HG02642 (cell line): ENCODE results near the gene GRK5.

Source experiments
- ATAC-seq: cut with Tn5 transposase; IDR thresholded peaks from one replicate; pipeline ENCODE4 v1.9.1; 2021; ENCODE audit warnings: mild to moderate bottlenecking; ENCODE audit not compliant: unreplicated experiment, poor library complexity

The GRK5 gene

DNA sequence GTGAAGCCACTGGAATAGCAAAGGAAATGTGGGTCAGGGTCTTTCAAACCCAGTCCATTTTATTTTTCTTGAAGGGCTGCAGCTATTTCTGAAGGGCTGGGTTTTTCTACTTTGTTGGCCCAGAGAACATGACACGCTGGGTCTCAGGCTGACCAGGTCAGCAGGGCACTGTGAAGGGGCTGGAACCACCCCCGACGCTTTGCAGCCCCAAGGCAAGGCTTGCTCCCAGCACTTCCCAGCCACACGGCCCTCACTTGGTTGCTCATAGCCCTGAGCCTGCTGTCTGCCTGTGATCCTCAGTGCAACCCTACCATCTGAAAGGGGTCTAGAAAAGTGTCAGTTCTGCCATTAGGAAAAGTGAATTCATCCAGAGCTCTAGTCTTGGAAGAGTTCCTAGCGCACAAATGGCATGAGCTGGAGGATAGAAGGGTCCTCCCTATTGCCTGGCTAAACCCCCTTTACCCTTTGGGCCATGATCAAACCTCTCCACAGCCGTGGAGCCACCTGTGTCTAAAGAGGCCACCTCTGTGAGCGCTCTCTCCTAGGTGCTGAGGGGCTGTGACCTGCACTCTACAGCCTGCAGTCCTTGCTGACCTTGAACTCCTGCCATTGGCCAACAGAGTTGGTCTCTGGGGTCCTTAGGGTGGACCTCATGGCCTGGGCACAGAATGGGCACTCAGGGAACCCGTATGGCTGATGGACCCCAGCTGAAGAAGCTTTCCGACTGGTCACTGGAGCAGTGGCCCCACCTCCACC lies 203.2 kb downstream of the GRK5 start:
- no peak for ATAC-seq

DNA sequence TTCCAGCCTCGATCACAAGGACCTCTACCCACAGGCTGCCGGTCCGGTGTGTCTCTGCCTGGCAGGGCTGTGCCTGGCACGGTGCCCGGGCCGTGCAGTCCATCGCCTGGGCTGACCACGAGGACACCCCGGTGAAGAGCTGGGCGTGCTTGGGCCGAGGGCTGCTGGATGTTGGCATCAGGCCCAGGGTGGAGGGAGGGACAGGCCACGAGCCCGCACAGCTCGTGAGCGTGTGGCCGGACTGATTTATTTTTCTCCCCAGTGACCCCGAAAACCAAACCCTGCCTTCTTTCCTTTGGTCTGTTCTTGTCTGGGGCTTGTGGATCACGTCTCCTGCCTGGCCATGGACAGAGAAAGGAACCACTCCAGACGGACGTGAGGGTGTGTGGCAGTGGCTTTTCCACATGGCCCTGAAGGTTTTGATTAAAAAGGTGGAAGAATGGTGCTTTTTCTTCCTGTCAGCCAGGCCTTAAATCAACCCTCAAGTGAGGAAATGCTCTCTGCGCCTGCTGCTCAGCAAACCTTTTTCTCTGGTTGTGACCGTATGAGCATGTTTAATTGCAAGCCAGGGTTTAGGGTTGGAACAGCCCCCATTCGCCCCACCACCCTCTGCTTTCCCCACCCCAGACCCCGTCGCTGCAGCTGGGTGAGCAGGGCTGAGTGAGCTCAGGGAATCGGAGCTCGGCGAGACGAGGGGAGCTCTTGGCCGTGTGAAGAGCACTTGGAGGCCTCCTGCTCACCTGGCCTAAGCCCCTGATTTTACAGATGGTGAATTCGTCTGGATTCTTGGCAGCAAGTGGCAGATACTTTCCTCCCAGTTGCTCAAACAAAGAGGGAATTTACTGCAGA lies 205.1 kb downstream of the GRK5 start:
- ATAC-seq, result no peak

DNA sequence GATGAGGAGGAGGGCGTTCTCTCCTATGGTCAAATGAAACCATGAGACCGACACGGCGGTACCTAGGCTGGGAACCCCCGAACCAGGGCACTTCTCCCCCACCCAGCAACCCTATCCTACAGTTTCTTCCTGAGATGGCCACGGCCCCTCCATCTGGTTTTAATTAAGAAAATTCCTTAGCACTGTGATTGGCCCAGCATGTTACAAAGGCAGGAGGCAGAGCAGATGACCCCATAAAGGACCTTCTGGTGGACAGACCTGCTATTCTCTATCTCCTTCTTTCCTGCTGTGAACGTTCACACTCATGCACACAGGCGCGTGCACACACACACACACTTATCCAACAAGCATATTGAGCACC lies 205.7 kb downstream of the GRK5 start:
- no peak for ATAC-seq

DNA sequence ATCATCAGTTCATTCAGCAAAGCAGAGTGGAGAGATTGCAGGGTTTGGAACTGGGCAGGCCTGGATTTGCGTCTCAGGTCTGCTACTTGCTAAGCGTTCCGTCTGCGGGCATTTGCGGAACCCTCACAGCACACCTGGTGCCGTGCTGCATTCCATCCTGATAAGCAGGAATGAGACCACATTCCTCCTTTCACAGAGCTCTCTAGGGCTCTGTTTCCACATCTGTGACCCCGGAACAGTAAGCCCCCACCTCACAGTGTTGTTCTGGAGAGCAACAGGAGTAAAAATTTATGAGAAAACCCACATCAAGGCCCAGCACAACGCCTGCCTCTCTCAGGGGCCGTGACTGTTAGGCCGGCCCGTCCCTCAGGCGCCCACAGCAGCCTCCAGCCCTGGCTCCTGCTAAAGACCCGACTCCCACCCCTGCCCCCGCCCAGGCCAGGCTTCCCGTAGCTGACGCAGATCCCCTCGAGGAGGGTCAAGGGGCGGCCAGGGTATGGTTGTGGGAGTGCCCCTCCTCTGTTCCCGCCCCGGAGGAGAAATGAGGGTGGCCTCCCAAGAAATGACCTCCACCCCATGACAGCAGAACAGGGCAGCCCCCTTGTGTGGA lies 206.2 kb downstream of the GRK5 start:
- ATAC-seq, result no peak

DNA sequence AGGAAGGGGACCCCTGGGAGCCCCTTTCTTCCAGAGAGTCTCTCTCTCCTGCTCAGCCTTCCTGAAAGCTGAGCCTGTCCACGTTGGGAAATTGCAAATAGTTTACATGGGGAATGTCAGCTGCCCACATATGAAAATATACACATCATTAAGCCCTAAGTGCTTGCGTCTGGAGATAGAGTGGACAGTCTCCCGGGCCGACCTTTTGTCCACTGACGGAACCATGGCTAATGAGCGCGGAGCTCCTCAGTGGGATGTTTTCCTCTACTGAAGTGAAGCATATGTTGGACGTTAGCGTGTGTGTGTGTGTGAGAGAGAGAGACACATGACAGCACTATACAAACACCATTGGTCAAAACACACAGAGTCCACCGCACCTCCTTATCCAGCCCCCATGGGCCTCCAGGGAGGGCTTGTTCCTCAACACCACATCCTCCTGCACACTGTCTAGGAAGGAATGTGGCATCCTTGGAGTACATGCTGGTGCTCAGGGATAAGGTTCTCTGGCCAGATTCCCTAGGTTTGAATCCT lies 206.8 kb downstream of the GRK5 start:
- ATAC-seq, result no peak

DNA sequence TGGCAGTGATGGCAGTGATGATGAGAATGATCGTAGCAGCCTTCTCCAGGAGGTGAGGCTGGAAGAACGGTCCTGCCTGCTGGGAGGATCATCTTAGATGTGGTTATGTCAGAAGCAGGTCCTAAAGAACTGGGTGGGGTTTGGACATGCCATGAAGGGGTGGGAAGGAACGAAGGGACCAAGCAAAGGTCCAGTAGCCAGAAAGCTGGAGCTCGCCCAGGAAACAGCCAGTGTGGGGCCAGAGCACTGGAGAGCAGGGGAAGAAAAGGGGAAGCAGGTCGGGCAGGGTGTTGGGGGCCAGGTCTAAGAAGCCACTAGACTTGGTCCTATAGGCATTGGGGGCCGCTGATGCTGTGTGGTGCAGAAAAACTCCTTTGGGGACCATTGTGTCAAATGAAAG lies 207.8 kb downstream of the GRK5 start:
- ATAC-seq, result no peak

DNA sequence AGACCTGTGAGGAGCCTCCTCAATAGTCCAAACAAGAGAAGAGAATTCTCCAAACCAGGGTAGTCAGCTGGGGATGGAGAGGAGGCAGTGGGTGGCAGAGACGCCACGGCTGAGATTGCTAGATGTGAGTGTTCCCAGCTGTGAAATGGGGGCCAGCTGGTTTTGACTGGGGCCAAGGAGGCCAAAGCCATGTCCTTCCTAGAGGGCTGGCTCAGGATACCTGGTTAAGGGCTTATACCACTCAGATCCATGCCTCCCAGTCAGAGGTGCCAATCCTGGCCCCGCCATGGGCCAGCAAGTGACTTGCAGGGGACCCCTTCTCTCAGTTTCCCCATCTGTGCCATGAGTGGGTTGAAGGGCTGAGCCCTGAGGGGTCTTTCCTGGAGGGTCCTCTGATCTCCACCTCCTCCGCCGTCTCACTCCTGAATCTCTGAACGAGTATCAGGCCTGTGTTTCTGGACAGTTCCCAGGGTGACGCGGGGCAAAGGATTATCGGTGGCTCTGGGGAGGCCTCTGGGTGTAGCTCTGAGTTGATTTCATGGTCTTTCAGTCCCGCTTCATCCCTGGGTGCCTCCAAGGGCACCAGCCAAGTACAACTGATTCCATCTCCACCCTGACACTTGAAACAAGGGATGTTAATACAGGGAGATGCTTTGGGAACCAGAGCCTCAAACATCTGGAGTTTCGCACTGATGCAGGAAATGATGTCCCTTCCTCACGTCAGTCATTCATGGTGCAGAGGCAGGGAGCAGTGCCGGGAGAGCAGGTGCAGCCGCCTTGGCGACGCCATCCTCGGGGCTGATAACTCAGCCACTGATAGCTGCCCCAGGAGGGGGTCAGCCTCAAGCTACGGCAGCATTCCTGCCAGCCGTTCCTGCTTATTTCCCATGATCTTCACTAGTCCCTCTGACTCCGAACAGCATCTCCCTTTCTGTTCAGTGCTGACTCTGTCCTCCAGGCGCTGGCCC lies 208.4 kb downstream of the GRK5 start:
- ATAC-seq, result no peak

DNA sequence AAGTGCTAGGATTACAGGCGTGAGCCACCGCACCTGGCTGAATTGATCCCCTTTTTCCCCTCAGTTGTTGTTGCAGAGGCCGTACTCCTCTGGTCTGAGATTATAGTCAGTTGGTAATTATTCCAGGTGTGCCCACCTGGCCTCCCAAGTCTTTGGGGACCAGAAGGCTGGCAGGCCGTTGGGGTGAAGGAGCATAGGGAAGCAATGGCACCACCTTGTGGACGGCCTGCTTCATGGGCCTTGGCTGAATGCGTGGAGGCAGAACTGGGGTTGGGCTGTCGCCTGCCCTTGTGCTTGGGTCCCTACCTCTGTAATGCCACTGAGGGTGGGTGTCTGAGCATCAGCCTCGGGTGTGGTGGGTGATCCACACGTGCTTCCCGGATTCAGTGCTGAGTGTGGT lies 209.5 kb downstream of the GRK5 start:
- no peak for ATAC-seq

DNA sequence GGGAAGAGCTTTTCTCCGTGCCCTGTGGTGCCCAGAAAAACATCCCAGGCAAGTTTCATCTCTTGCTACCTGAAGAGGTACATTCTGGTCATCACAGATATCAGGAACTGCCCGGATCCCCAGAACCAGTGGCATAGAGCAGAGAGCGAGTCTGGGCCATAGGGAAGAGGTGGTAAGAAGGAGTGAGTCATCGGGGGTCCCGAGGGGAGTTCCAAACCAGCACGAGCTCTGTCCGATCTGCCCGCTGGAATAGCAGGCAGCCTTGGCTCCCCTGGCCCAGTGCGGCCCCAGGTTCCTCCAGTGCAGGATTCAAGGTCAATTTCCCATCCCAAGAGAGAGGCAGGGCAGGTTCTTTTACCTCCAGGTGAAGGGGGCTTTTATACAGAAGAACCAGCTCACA lies 210.5 kb downstream of the GRK5 start:
- no peak for ATAC-seq

DNA sequence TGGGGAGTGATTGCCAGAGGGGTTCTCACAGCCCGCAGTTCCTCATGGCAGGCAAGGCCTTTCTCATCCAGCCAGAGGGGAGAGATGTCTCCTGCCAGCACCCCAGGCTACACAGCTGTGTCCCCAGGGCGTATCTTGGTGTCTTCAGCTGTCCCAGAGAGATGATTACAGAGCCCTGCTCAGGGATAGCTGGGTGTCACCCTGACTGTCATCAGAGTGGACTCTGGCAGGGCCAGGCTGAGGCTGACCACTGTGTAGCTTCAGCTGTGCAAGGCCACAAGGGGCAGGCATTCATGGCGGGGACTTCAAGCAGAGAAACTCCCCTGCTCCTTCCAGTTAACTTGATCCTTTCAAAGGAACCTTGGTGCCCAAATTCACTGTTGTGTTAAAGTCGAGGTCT lies 211.0 kb downstream of the GRK5 start:
- no peak for ATAC-seq

DNA sequence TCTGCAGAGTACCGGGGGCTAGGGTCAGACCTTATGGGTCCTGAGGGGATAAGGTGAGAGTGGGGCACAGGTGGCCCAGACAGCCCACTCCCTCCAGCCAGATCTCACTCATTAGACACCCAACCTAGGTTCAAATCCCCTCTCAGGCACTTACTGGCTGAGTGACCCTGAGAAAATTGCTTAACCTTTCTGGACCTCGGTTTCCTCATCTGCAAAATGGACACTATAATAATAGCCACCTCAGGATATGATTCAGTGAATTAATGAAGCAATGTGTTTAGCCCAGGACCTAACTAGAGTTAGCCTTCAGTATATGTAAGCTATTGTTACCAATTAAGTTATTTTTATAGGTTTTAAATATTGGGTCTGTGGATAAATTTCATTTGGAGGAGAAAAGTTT lies 212.6 kb downstream of the GRK5 start:
- no peak for ATAC-seq

DNA sequence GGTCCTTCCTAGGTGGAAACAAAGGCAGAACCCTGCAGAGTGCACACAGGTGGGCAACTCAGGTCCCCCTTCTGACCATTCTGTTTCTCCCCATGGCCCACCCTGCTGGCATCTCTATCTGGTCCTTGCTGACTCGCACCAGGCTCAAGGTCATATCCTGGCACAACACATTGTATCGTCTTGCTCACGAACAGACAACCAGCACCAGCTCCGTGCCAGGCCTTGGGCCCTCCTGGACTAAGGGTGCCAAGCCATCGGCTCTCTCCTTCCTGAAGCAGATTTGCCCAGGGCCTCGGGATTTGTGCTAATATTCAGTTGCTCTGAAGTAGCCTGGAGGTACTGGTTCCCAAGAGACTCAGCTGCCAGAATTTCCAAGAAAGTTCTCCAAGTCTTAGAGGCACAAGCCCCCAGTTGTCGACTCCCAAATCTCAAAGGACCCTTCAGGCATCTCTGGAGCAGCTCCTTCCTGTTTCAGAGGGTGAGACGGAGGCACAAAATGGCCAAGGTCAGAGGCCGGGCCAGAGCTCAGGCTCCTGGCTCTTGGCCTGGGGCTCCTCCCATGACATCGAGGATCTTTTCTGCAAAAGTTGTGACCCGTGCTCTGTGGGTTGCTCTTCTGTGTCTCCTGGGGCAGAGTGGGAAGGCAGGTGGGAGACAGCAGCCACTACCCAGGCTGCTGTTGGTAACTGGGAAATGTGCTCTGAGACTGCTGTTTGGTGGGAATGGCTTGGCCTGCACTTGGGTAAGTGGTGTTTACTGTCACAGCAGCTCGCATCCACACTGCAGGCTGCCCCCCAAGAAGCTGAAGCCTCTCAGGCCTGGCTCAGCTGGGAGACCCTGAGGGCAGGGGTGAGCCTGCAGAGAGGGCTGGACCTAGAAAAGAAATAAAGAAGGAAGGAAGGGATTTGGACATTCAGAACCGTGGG lies 213.8 kb downstream of the GRK5 start:
- ATAC-seq, result no peak

DNA sequence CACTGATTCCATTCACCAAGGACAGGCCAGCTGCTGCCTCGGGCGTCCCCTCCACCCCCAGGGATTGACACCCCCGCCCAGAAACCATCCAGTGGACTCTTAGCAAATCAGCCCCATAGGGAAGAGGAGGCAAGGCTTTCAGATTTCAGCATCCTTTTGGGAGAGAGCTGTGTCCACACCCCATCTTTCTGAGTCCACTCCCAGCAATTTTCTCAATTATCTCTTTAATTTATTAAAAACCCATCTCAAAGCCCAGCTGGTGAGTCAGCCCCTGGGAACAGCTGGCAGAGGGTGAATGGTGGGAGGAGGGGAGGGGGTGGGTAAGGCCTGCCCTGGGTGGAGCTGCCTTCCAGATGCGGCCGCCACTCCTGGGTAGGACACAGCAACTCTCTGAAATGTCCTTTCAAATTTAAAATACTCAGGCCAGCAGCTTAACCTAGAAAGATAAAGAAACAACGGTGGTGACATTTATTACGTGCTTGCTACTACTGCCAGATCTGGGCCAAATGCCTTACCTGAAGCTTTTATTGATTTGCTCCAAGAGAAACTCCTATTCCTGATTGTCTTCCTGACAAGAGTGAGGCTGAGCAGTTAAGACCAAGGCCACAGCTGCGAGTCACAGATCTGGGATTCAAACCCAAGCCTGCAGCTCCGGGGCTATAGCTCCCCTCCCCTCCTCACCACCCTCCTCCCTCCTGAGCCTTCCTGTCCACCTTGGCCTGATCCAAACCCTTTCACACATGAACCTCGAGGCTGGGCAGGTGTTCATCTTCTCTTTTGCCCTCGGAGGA lies 214.7 kb downstream of the GRK5 start:
- no peak for ATAC-seq

DNA sequence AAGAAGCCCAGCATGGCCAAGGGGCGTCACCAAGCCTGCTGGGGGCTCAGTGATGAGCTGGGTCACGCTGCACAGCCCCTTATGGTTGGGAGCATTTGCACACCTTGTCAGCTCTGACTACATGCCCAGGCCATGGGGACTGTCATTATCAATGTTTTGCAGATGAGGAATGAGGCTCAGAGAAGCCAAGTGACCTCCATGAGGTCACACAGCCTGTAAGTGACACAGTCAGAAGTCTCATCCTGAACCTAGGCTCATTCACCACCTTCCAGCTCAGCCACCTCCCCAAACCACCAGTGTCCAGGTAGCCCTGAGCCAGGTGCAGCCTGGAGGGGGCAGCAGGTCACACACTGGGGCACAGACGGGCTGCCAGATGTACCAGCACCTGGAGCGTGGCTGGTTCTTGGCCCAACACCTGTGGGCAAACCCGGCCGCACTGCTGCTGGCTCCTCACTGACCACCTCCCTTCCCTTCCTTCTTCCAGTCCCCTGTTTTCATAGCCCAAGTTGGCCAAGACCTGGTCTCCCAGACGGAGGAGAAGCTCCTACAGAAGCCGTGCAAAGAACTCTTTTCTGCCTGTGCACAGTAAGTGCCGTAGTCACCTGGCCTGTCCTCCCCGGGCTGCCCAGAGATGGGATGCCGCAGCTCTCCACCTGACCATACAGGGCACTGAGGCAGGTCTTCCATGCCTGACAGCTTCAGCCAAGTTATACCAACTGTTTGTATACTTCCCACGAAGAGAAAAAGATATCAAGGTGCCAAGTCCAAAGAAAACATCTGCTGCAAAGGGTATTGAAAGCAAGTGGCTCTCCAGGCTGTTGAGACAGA lies 215.5 kb downstream of the GRK5 start:
- no peak for ATAC-seq

DNA sequence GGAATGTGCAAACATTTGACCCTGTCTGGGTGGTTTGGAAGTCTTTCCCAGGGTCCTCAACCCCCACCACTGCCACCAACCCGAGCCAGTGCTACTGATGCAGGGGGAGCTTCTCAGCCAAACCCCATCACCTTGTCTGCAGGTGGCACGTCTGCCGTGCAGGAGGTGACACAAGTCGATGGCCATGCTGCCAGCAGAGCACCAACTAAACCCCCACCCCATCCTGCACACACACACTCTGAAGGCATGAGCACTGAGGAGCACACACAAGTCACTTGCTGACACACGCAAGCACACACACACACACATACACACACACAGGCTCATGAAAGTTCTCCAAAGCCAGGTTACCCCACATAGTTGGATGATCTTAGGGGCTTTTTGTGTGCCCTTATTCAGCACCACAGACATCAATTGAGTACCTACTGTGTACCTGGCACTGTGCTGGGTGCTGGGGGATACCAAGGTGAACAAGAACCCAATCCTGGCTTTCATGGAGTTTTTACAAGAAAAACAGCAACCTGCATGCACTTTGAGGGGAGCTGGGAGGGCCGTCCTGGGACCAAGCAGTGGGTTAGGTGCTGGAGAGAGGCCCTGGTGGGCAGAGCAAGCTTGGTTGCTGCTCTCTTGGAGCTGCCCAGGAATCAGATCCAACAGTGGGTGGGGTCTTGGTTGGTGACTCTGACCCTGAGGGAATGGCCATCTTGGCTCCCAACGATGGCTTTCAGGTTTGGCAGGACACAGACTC lies 216.3 kb downstream of the GRK5 start:
- ATAC-seq, result no peak

DNA sequence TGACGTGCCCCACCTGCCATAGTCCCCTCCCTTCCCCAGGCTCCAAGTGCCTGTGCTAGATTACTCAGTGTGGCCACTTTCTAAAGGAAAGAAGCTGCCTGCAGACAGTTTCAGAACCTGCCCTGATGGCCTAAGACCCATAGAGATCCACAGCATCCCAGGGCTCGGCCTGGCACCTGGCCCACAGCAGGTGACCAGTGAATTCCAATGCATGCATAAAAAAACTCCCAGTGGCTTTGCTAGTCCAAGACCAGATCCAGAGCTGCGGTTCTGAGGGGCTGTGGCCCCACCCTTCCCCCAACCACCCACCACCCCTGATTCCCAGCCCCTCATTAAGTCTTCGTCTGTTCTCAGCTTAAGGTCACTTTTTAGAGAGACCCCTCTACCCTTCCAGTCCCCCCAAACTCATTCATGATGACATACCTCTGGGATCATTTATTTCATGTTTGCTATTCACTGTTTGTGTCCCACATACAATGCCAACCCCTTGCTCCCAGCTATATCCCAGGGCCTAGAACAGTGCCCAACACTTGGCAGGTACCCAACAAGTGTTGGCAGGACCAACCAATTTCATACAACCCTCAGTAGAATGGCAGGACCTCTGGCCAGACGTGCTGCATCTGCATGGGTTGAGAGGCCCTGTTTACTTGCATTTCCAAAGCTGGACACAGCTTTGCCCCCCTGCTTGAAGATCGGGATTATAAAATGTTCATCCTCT lies 217.0 kb downstream of the GRK5 start:
- no peak for ATAC-seq
